SK-N-SH (cell line): ENCODE data around the gene RAB3IP. TPM values are rescaled to one million over a fixed set of nuclear protein-coding genes. Genes with fewer than 3 reads are reported as not detected.

Source experiments
- CTCF ChIA-PET: fragments of 300-600, 350-600 bp; formaldehyde crosslinking; extraction: SDS; loops from one replicate; lab custom pipeline; 2021; lab: Yijun Ruan, JAX
- POLR2A ChIA-PET: fragments of 350-600 bp; sonication (Branson Sonifier 250); formaldehyde crosslinking; extraction: SDS; loops from one replicate; lab custom pipeline; 2020; ENCODE audit warnings: antibody characterized with exemption, inconsistent platforms; lab: Yijun Ruan, JAX
- DNase-seq: peaks from one replicate; pipeline ENCODE4 v3.0.0; 2012
- H2AFZ ChIP-seq: fragments of 200-600 bp; sonication (generic); 2 replicates; pipeline ENCODE4 v1.8.1; 2016; ENCODE audit warnings: antibody characterized with exemption, mild to moderate bottlenecking, low read depth
- H3F3A ChIP-seq: fragments of 200-600 bp; sonication (generic); replicated peaks from 2 replicates; pipeline ENCODE3; 2016; ENCODE audit warnings: antibody characterized with exemption, mild to moderate bottlenecking; ENCODE audit not compliant: insufficient read depth
- H3K27ac ChIP-seq, 2 experiments: fragments of 200-500 bp in 1 of 2; fragments of 200-600 bp in 1 of 2; sonication (Bioruptor generic) in 1 of 2; sonication (generic), shearing (Covaris generic) in 1 of 2; 2 replicates each; pipeline versions ENCODE4 v1.5.1 to v1.6.1; 2014 to 2016; ENCODE audit warnings: low read depth in 2 of 2, inconsistent platforms in 1 of 2, low read length in 1 of 2, mild to moderate bottlenecking in 1 of 2, mixed read lengths in 1 of 2
- H3K27me3 ChIP-seq: fragments of 200-600 bp; sonication (generic), shearing (Covaris generic); 2 replicates; pipeline ENCODE4 v1.6.1; 2016; ENCODE audit warnings: mixed run types; ENCODE audit not compliant: insufficient read depth
- H3K36me3 ChIP-seq, 2 experiments: fragments of 200-500 bp in 1 of 2; fragments of 200-600 bp in 1 of 2; sonication (Bioruptor generic) in 1 of 2; sonication (generic) in 1 of 2; replicated peaks in 1 of 2; 2 replicates each; pipeline versions ENCODE3 to v1.5.1; 2014 to 2016; ENCODE audit warnings: low read length in 1 of 2, mild to moderate bottlenecking in 1 of 2; ENCODE audit not compliant: insufficient read depth in 2 of 2, control insufficient read depth in 1 of 2
- H3K4me1 ChIP-seq, 2 experiments: fragments of 200-500 bp in 1 of 2; fragments of 200-600 bp in 1 of 2; sonication (Bioruptor generic) in 1 of 2; sonication (generic), shearing (Covaris generic) in 1 of 2; 2 replicates each; pipeline versions ENCODE4 v1.5.1 to v1.6.1; 2014 to 2016; ENCODE audit warnings: low read depth in 1 of 2, low read length in 1 of 2, mixed run types in 1 of 2; ENCODE audit not compliant: insufficient read depth in 2 of 2, control insufficient read depth in 1 of 2
- H3K4me2 ChIP-seq: fragments of 200-600 bp; sonication (generic), shearing (Covaris generic); 2 replicates; pipeline ENCODE4 v1.6.1; 2017; ENCODE audit warnings: mixed run types
- H3K4me3 ChIP-seq, 2 experiments: fragments of 200-500 bp in 1 of 2; fragments of 200-600 bp in 1 of 2; sonication (Bioruptor generic) in 1 of 2; sonication (generic), shearing (Covaris generic) in 1 of 2; 2 replicates each; pipeline versions ENCODE4 v1.5.1 to v1.8.1; 2014 to 2016; ENCODE audit warnings: low read depth in 2 of 2, inconsistent platforms in 1 of 2, low read length in 1 of 2, mild to moderate bottlenecking in 1 of 2, mixed read lengths in 1 of 2, moderate library complexity in 1 of 2
- H3K79me2 ChIP-seq: fragments of 200-600 bp; sonication (generic); 2 replicates; pipeline ENCODE4 v1.8.1; 2017; ENCODE audit warnings: mild to moderate bottlenecking; ENCODE audit not compliant: insufficient read depth
- H3K9ac ChIP-seq: fragments of 200-600 bp; sonication (generic); 2 replicates; pipeline ENCODE4 v1.6.1; 2017; ENCODE audit warnings: mixed run types
- H3K9me2 ChIP-seq: fragments of 200-600 bp; sonication (generic); 2 replicates; pipeline ENCODE4 v1.6.1; 2017; ENCODE audit warnings: mixed run types
- H3K9me3 ChIP-seq: fragments of 200-600 bp; sonication (generic); 2 replicates; pipeline ENCODE4 v1.6.1; 2017; ENCODE audit warnings: mixed run types, mild to moderate bottlenecking, moderate library complexity
- H4K20me1 ChIP-seq: fragments of 200-600 bp; sonication (generic); 2 replicates; pipeline ENCODE4 v1.6.1; 2017; ENCODE audit warnings: mild to moderate bottlenecking, mixed run types; ENCODE audit not compliant: insufficient read depth
- CHD2 ChIP-seq: fragments of 150-350 bp; IDR thresholded peaks from 2 replicates; pipeline ENCODE4 v1.6.1; 2018; ENCODE audit warnings: low read length; ENCODE audit not compliant: partially characterized antibody
- EZH2phosphoT487 ChIP-seq: fragments of 200-600 bp; sonication (generic); IDR thresholded peaks from 2 replicates; pipeline ENCODE4 v1.6.1; 2017; ENCODE audit warnings: low read depth, mixed run types, mild to moderate bottlenecking, antibody characterized with exemption, moderate library complexity, borderline replicate concordance
- FOSL2 ChIP-seq: IDR thresholded peaks from 2 replicates; pipeline ENCODE4 v1.4.0; 2012; ENCODE audit warnings: low read depth, mild to moderate bottlenecking, moderate library complexity, borderline replicate concordance
- GATA2 ChIP-seq: sonication (generic); formaldehyde crosslinking; IDR thresholded peaks from 2 replicates; pipeline ENCODE4 v1.5.0; 2020; ENCODE audit warnings: mild to moderate bottlenecking, missing genetic modification reagents
- MAX ChIP-seq: IDR thresholded peaks from 2 replicates; pipeline ENCODE4 v1.4.0; 2012; ENCODE audit warnings: low read depth
- MEF2A ChIP-seq: IDR thresholded peaks from 2 replicates; pipeline ENCODE4 v1.4.0; 2012; ENCODE audit warnings: low read depth, borderline replicate concordance
- MXI1 ChIP-seq: IDR thresholded peaks from 2 replicates; pipeline ENCODE4 v1.6.1; 2012; ENCODE audit warnings: mild to moderate bottlenecking, low read depth, low read length, improper control_type of control experiment
- NFIC ChIP-seq: IDR thresholded peaks from 2 replicates; pipeline ENCODE4 v1.4.0; 2012; ENCODE audit warnings: borderline replicate concordance
- POLR2AphosphoS5 ChIP-seq: IDR thresholded peaks from 2 replicates; pipeline ENCODE4 v1.6.1; 2012; ENCODE audit warnings: low read depth, low read length
- REST ChIP-seq: IDR thresholded peaks from 2 replicates; pipeline ENCODE4 v1.6.1; 2012; ENCODE audit warnings: mild to moderate bottlenecking, low read depth, low read length, moderate library complexity
- RFX5 ChIP-seq: IDR thresholded peaks from 2 replicates; pipeline ENCODE4 v1.6.1; 2012; ENCODE audit warnings: mild to moderate bottlenecking, improper control_type of control experiment, low read length
- RXRA ChIP-seq: IDR thresholded peaks from 2 replicates; pipeline ENCODE4 v1.4.0; 2012; ENCODE audit warnings: low read depth, mild to moderate bottlenecking, borderline replicate concordance
- TEAD4 ChIP-seq: IDR thresholded peaks from 2 replicates; pipeline ENCODE4 v1.4.0; 2012; ENCODE audit warnings: mild to moderate bottlenecking, borderline replicate concordance; ENCODE audit not compliant: insufficient read depth
- ZBTB33 ChIP-seq: IDR thresholded peaks from 2 replicates; pipeline ENCODE4 v1.4.0; 2012; ENCODE audit warnings: low read depth, borderline replicate concordance
- WGBS: methylation state at CpG from one replicate; pipeline ENCODE4 v1.1.6; 2017; ENCODE audit warnings: low lambda C conversion rate; 5-methylcytosine and 5-hydroxymethylcytosine counted together
- polyA plus RNA-seq, 3 experiments: library from polyadenylated mRNA; depleted of rRNA; stranded (reverse); fragments of >200 nt; gene quantifications; 2 replicates each; pipeline ENCODE4 v1.2.3, GENCODE V29; 2012
- TF ChIP-seq, protein P1 (sequence below): IDR thresholded peaks from 2 replicates; pipeline ENCODE4; 2012

Gene RAB3IP
- polyA plus RNA-seq, 1 of the 3 experiments (the other 2 are of a cell fraction) = 5.4 TPM

DNA sequence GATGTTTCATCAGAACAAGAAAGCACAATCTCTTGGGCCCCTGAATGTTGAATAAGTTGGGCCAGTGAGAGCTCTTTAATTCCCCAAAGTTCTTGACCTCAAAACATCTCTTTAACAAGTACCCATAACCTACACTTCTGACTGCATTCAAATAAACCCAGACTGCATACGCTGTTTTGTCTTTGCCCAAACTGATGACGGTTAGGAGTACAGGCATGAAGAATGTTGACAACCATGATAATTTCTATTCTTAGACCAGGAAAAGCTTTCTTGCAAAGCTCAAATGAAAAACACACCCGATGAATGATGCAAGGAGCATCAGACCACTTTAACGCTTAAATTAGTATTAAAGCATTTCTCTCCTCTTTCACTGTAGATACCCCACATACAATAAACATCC is 11.7 kb upstream of the RAB3IP start:
- DNase-seq = no peak
- H3F3A ChIP-seq = no peaks in the 10 kb centered on the region
- H4K20me1 ChIP-seq = no peaks in the 10 kb centered on the region
- H2AFZ ChIP-seq = no peak overlapping the region
- H3K36me3 ChIP-seq = no peaks in the 10 kb centered on the region
- no peak overlapping the region for H3K4me2 ChIP-seq
- POLR2A ChIA-PET = interaction anchor here (0.6 kb wide), 1 partner anchor 11 kb away, joined by 3 read pairs; no protein-coding TSS in a partner anchor
- H3K27me3 ChIP-seq = no peaks in the 10 kb centered on the region
- no peaks in the 10 kb centered on the region; the same call in 1 of the 2 replicates for H3K9me3 ChIP-seq
- 91% methylated on average over 4 of the region's 4 CpGs for WGBS
- CTCF ChIA-PET = interaction anchor here (1.1 kb wide), 1 partner anchor 11 kb away, joined by 6 read pairs; no protein-coding TSS in a partner anchor
- H3K9me2 ChIP-seq = no peaks in the 10 kb centered on the region; the same call in 1 of the 2 replicates
- no peaks in the 10 kb centered on the region for H3K79me2 ChIP-seq
- TF ChIP-seq TEAD4 = no peak
- no peak for TF ChIP-seq EZH2phosphoT487
- no peak for TF ChIP-seq RFX5
- no peak for TF ChIP-seq CHD2
- TF ChIP-seq POLR2AphosphoS5 = no peak
- TF ChIP-seq, protein P1, sequence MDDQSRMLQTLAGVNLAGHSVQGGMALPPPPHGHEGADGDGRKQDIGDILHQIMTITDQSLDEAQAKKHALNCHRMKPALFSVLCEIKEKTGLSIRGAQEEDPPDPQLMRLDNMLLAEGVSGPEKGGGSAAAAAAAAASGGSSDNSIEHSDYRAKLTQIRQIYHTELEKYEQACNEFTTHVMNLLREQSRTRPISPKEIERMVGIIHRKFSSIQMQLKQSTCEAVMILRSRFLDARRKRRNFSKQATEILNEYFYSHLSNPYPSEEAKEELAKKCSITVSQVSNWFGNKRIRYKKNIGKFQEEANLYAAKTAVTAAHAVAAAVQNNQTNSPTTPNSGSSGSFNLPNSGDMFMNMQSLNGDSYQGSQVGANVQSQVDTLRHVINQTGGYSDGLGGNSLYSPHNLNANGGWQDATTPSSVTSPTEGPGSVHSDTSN = no peak
- TF ChIP-seq ZBTB33 = no peak
- no peak for TF ChIP-seq REST
- TF ChIP-seq MXI1 = no peak
- no peak for TF ChIP-seq MEF2A
- no peak for TF ChIP-seq GATA2 (CRISPR knock-in tag)
- no peak for TF ChIP-seq RXRA
- no peak for TF ChIP-seq MAX
- TF ChIP-seq NFIC = no peak
- TF ChIP-seq FOSL2 = no peak
- no peaks in the 10 kb centered on the region for H3K4me1 ChIP-seq
- no peak overlapping the region for H3K4me3 ChIP-seq
- H3K27ac ChIP-seq = no peak overlapping the region
- no peak overlapping the region for H3K9ac ChIP-seq
